OCI-LY7 (cell line): ENCODE results near the gene GREM2. TPM values are rescaled to one million over a fixed set of nuclear protein-coding genes. Genes with fewer than 3 reads are reported as not detected.

Source experiments
- BruUV-seq: library from RNA; stranded (reverse); fragments of 400-500 nt; replicated peaks from 2 replicates; lab custom pipeline; 2021; lab: Mats Ljungman, UMichigan
- CTCF ChIA-PET: fragments of 300-600 bp; sonication (Branson Sonifier 250); formaldehyde crosslinking; loops from one replicate; lab custom pipeline; 2022; ENCODE audit warnings: antibody characterized with exemption; ENCODE audit not compliant: unreplicated experiment; lab: Charles Lee
- POLR2A ChIA-PET: fragments of 300-600 bp; sonication (Branson Sonifier 250); formaldehyde crosslinking; loops from one replicate; lab custom pipeline; 2022; ENCODE audit warnings: antibody characterized with exemption; lab: Charles Lee
- DNase-seq: peaks from one replicate; pipeline ENCODE4 v3.0.0-alpha.2; 2015; ENCODE audit warnings: low spot score
- H2AFZ ChIP-seq: fragments of 200-600 bp; sonication (generic), shearing (Covaris generic); 2 replicates; pipeline ENCODE4 v1.6.1; 2014; ENCODE audit warnings: mild to moderate bottlenecking, antibody characterized with exemption, low read length, moderate library complexity
- H3K27ac ChIP-seq: fragments of 200-600 bp; sonication (generic); 2 replicates; pipeline ENCODE4 v1.5.1; 2014; ENCODE audit warnings: mixed run types, low read depth, mild to moderate bottlenecking, moderate library complexity, low read length, inconsistent platforms; ENCODE audit not compliant: poor library complexity, severe bottlenecking
- H3K36me3 ChIP-seq: fragments of 200-600 bp; sonication (generic); 2 replicates; pipeline ENCODE4 v1.6.1; 2014; ENCODE audit warnings: mild to moderate bottlenecking, antibody characterized with exemption, low read length, moderate library complexity, mixed read lengths; ENCODE audit not compliant: insufficient read depth
- H3K4me1 ChIP-seq: fragments of 200-600 bp; sonication (generic); 2 replicates; pipeline ENCODE4 v1.5.1; 2014; ENCODE audit warnings: mild to moderate bottlenecking, low read length; ENCODE audit not compliant: insufficient read depth, poor library complexity, severe bottlenecking
- H3K4me2 ChIP-seq: fragments of 200-600 bp; sonication (generic); 2 replicates; pipeline ENCODE4 v1.6.1; 2014; ENCODE audit warnings: mild to moderate bottlenecking, low read length
- H3K4me3 ChIP-seq: fragments of 200-600 bp; sonication (generic); 2 replicates; pipeline ENCODE4 v1.5.1; 2014; ENCODE audit warnings: mild to moderate bottlenecking, low read depth, low read length; ENCODE audit not compliant: poor library complexity, severe bottlenecking
- H3K79me2 ChIP-seq: fragments of 200-600 bp; sonication (generic); 2 replicates; pipeline ENCODE4 v1.6.1; 2016; ENCODE audit warnings: low read depth, mild to moderate bottlenecking, low read length, moderate library complexity, mixed read lengths; ENCODE audit not compliant: insufficient read depth
- H3K9me2 ChIP-seq: fragments of 200-600 bp; sonication (generic); 2 replicates; pipeline ENCODE4 v1.6.1; 2016; ENCODE audit warnings: mild to moderate bottlenecking, low read length, mixed read lengths; ENCODE audit not compliant: insufficient read depth
- H3K9me3 ChIP-seq: fragments of 200-600 bp; sonication (generic); 2 replicates; pipeline ENCODE4 v1.6.1; 2014; ENCODE audit warnings: mild to moderate bottlenecking, mixed run types, low read length, mixed read lengths
- H4K20me1 ChIP-seq: fragments of 200-600 bp; sonication (generic); 2 replicates; pipeline ENCODE4 v1.6.1; 2014; ENCODE audit warnings: mild to moderate bottlenecking, antibody characterized with exemption, low read length, moderate library complexity, mixed read lengths; ENCODE audit not compliant: insufficient read depth
- EZH2phosphoT487 ChIP-seq: fragments of 200-600 bp; sonication (generic); IDR thresholded peaks from 2 replicates; pipeline ENCODE4 v1.6.1; 2018; ENCODE audit warnings: low read depth, borderline replicate concordance, mild to moderate bottlenecking, mixed run types, antibody characterized with exemption, low read length, moderate library complexity, mixed read lengths
- intact Hi-C: fragments of 100-400 bp; cut with micrococcal nuclease; formaldehyde crosslinking; loops from one replicate; pipeline ENCODE4 v1.10.0; 2022; ENCODE audit not compliant: unreplicated experiment
- total RNA-seq, 2 experiments: library from RNA; depleted of rRNA in 1 of 2; stranded (reverse); fragments of >200 nt in 1 of 2; shearing (Covaris generic) in 1 of 2; gene quantifications; 2 replicates each; pipeline ENCODE4 v1.2.3, GENCODE V29; 2014 to 2022
- TF ChIP-seq, protein P1 (sequence below): fragments of 200-600 bp; sonication (generic); conservative IDR thresholded peaks from 2 replicates; pipeline ENCODE4 v1.5.1; 2014; ENCODE audit warnings: mild to moderate bottlenecking, antibody characterized with exemption, low read length, moderate library complexity, mixed read lengths

GREM2 gene
- total RNA-seq, 2 experiments from 2014 or later, result not detected

DNA sequence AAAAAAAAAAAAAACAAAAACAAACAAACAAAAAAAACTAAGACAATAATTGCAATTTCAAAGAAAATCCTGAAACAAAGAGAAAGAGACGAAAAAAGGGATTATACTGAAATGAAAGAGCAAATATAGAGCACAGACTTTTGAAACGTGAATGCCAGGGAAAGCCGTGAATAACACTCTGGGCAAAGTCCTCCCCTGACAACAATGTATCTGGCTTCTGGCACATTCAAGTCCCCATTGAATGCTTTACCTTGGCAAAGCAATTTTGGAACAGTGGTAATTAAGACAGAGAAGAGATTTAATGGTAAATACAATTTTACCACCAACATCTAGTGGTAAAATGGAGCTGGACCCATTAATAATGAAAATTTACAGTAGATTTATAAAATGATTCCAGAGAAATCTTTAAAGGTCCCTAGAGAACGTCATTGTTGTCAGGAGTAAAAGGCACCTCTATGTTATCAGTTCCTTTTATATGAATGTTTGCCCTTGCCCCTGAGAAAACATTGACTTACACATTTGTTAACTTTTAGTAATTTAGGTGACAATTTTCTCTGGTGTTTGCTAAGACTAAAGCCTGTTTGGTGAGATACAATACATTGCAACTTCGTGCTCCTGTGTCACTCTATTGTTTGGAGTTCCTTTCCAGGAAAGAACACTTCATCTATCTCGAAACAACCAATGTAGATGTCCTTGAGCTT, 89.7 kb downstream of the GREM2 start:
- H3K4me2 ChIP-seq, result no peak overlapping the region
- no peaks in the 10 kb centered on the region for H3K4me1 ChIP-seq
- no peak overlapping the region for H2AFZ ChIP-seq
- intact Hi-C loops, result no loop called here
- H3K4me3 ChIP-seq, result no peak overlapping the region
- TF ChIP-seq, protein P1, sequence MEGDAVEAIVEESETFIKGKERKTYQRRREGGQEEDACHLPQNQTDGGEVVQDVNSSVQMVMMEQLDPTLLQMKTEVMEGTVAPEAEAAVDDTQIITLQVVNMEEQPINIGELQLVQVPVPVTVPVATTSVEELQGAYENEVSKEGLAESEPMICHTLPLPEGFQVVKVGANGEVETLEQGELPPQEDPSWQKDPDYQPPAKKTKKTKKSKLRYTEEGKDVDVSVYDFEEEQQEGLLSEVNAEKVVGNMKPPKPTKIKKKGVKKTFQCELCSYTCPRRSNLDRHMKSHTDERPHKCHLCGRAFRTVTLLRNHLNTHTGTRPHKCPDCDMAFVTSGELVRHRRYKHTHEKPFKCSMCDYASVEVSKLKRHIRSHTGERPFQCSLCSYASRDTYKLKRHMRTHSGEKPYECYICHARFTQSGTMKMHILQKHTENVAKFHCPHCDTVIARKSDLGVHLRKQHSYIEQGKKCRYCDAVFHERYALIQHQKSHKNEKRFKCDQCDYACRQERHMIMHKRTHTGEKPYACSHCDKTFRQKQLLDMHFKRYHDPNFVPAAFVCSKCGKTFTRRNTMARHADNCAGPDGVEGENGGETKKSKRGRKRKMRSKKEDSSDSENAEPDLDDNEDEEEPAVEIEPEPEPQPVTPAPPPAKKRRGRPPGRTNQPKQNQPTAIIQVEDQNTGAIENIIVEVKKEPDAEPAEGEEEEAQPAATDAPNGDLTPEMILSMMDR, result no peak
- no peak for TF ChIP-seq EZH2phosphoT487
- H3K36me3 ChIP-seq, result no peaks in the 10 kb centered on the region
- H4K20me1 ChIP-seq, result no peaks in the 10 kb centered on the region
- H3K9me3 ChIP-seq, result no peaks in the 10 kb centered on the region
- DNase-seq, result no peak
- H3K9me2 ChIP-seq, result no peaks in the 10 kb centered on the region
- ChIA-PET CTCF (no interaction called here), POLR2A (interaction anchor here (0.6 to 1.5 kb wide), 4 partner anchors 22 to 1481 kb away, joined by 3 to 4 read pairs (median 3); no protein-coding TSS in a partner anchor)
- no TSS peak for BruUV-seq
- H3K79me2 ChIP-seq, result no peaks in the 10 kb centered on the region
- H3K27ac ChIP-seq, result no peak overlapping the region

DNA sequence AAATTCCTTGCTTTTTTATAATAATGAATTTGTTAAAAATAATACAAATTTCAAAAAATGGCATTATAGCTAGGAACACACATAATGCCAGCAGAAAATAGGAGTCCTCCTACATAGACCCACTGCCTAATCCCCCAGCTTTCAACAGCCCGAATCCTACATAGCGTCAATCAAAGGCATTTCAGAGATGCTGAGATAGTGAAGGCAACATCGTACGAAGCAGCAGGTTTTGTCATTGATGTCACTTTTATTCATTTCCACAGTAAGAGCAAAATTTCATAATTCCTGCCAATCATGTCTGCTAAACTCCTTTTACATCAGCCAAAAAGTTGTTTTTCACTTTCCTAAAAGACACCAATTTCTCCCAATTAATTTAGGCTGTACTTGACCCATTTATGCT, 94.1 kb downstream of the GREM2 start:
- BruUV-seq, result no TSS peak

DNA sequence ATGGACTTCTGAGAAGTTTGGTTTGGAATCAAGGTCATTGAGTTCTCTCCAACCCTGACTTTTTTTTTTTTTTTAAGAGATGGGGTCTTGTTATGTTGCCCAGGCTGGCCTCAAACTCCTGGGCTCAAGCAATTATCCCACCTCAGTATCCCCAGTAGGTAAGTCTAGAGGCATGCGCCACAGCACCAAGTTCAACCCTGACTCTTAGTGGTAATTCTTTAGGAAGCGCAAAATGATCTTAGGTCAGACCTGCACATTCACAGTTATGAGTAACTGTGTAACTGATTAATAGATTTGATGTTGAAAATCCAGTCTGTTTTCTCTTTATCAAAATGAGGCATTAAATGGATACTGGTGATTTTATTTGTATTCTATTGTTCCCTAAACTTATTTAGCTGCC, 95.9 kb downstream of the GREM2 start:
- Histone ChIP-seq H3K9me3 (no peaks in the 10 kb centered on the region), H4K20me1 (no peaks in the 10 kb centered on the region), H3K79me2 (no peaks in the 10 kb centered on the region), H2AFZ (no peak overlapping the region), H3K4me1 (no peaks in the 10 kb centered on the region), H3K4me3 (no peak overlapping the region), H3K36me3 (no peaks in the 10 kb centered on the region), H3K27ac (no peak overlapping the region), H3K4me2 (no peak overlapping the region), H3K9me2 (no peaks in the 10 kb centered on the region)
- intact Hi-C loops, result no loop called here
- DNase-seq, result no peak
- ChIA-PET CTCF (no interaction called here), POLR2A (interaction anchor here (0.7 kb wide), 1 partner anchor 496 kb away, joined by 3 read pairs; no protein-coding TSS in a partner anchor)
- no peak for TF ChIP-seq EZH2phosphoT487
- TF ChIP-seq, protein P1, result no peak
- no TSS peak for BruUV-seq

More for the DNA sequence above, 94.1 kb downstream of the GREM2 start:
- H3K9me3 ChIP-seq, result no peaks in the 10 kb centered on the region
- TF ChIP-seq, protein P1, result no peak
- TF ChIP-seq EZH2phosphoT487, result no peak
- no peaks in the 10 kb centered on the region for H3K9me2 ChIP-seq
- no peak overlapping the region for H3K4me3 ChIP-seq
- no peaks in the 10 kb centered on the region for H3K36me3 ChIP-seq
- H3K4me1 ChIP-seq, result no peaks in the 10 kb centered on the region
- no peak for DNase-seq
- ChIA-PET CTCF (no interaction called here), POLR2A (no interaction called here)
- H3K79me2 ChIP-seq, result no peaks in the 10 kb centered on the region
- intact Hi-C loops, result no loop called here
- H2AFZ ChIP-seq, result no peak overlapping the region
- H4K20me1 ChIP-seq, result no peaks in the 10 kb centered on the region
- no peak overlapping the region for H3K4me2 ChIP-seq
- no peak overlapping the region for H3K27ac ChIP-seq
